Erythroblast (primary cell): ENCODE measurements around the gene SLCO2A1.

Experiments used
- GATA1 ChIP-seq: IDR thresholded peaks from 2 replicates; pipeline ENCODE4 v1.6.1; 2011; ENCODE audit warnings: low read depth, mild to moderate bottlenecking, control low read depth, low read length, moderate library complexity
- POLR2A ChIP-seq: IDR thresholded peaks from 2 replicates; pipeline ENCODE4 v1.6.1; 2011; ENCODE audit warnings: mild to moderate bottlenecking, low read length

- TF ChIP-seq POLR2A (no peak), GATA1 (no peak)
These were observed 84.9 kb downstream of the SLCO2A1 start for GRCh38 chr3:133944641-133945380.
